Activated CD8-positive, alpha-beta memory T cell treated with anti-CD3 and anti-CD28 coated beads for 48 hours (primary cell): ENCODE data around the gene SAXO2.
"Not testable (repeated sequence)": the region's sequence is repeated elsewhere in the genome, so short reads cannot be mapped to it uniquely, and the experiment has no call there.

Source experiments
- DNase-seq, 3 experiments: peaks; one replicate each; pipeline ENCODE4 v3.0.0-alpha.2; 2020; ENCODE audit warnings: low read depth in 2 of 3, low spot score in 2 of 3

Gene SAXO2

GRCh38 chr15:82286475-82286874 is 23.9 kb downstream of the SAXO2 start:
- not testable (repeated sequence) for DNase-seq

GRCh38 chr15:82288202-82288601 is 25.6 kb downstream of the SAXO2 start:
- not testable (repeated sequence) for DNase-seq

GRCh38 chr15:82292271-82292670 is 29.7 kb downstream of the SAXO2 start:
- DNase-seq: no peak

GRCh38 chr15:82294061-82294690 is 31.6 kb downstream of the SAXO2 start:
- no peak for DNase-seq

GRCh38 chr15:82297546-82297945 is 34.9 kb downstream of the SAXO2 start:
- DNase-seq: no peak

GRCh38 chr15:82298032-82298431 is 35.4 kb downstream of the SAXO2 start:
- DNase-seq: no peak

GRCh38 chr15:82298520-82298919 is 35.9 kb downstream of the SAXO2 start:
- peak in 2 of 3 experiments; percentile 25 to 27 for DNase-seq

GRCh38 chr15:82299511-82299914 is 36.9 kb downstream of the SAXO2 start:
- DNase-seq: not testable (repeated sequence)

GRCh38 chr15:82300326-82300725 is 37.7 kb downstream of the SAXO2 start:
- not testable (repeated sequence) for DNase-seq

GRCh38 chr15:82300883-82301282 is 38.3 kb downstream of the SAXO2 start:
- no peak for DNase-seq

GRCh38 chr15:82301296-82302016 is 38.8 kb downstream of the SAXO2 start:
- DNase-seq: no peak

- DNase-seq: no peak
Measured at GRCh38 chr15:82303956-82304777, 41.5 kb downstream of the SAXO2 start.

GRCh38 chr15:82304778-82305090 is 42.1 kb downstream of the SAXO2 start:
- DNase-seq: no peak

- no peak for DNase-seq
Measured at GRCh38 chr15:82305621-82306048, 43.0 kb downstream of the SAXO2 start.

GRCh38 chr15:82306791-82307713 is 44.4 kb downstream of the SAXO2 start:
- DNase-seq: no peak

- no peak for DNase-seq
Measured at GRCh38 chr15:82307714-82308081, 45.1 kb downstream of the SAXO2 start.

- no peak for DNase-seq
Measured at GRCh38 chr15:82309802-82310201, 47.2 kb downstream of the SAXO2 start.

- not testable (repeated sequence) for DNase-seq
Measured at GRCh38 chr15:82311321-82311720, 48.7 kb downstream of the SAXO2 start.

- DNase-seq: no peak
Measured at GRCh38 chr15:82312586-82313349, 50.1 kb downstream of the SAXO2 start.

GRCh38 chr15:82313446-82313845 is 50.8 kb downstream of the SAXO2 start:
- no peak for DNase-seq
